HG03432 (cell line): ENCODE measurements around the gene USP20.

Experiments used
- ATAC-seq: cut with Tn5 transposase; IDR thresholded peaks from one replicate; pipeline ENCODE4 v1.9.1; 2021; ENCODE audit warnings: mild to moderate bottlenecking, moderate library complexity; ENCODE audit not compliant: unreplicated experiment

Gene USP20

GRCh38 chr9:129823542-129823934 is 11.7 kb upstream of the USP20 start:
- no peak for ATAC-seq

- peak; percentile 87 for ATAC-seq
Observed at GRCh38 chr9:129823935-129824601, 11.2 kb upstream of the USP20 start, which contains the start of gene TOR1A. Gene TOR1A (minus strand): TSS chr9:129824136. CDS start chr9:129824085, 51 bp downstream.

DNA sequence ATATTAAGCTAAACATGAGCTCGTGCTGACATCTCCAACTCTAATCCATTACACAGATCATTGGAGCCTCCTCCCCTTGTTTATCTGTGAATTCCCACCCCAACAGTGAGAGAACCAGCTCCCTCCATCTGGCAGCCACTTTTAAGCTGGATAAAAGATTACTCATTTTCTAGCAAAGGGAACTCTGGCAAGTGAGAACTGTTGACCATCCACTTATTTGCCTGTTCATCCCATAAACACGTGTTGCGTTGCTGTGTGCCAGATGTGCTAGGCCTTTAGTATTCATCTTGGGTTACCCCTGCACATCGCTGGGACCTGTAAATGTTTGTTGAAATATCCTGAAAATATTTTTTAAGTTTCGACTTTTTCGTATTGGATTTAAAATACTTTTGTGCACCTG is 8.9 kb upstream of the USP20 start:
- no peak for ATAC-seq

- no peak for ATAC-seq
Observed at GRCh38 chr9:129826759-129827158, 8.5 kb upstream of the USP20 start.

GRCh38 chr9:129828051-129828450 is 7.2 kb upstream of the USP20 start:
- ATAC-seq, result no peak

DNA sequence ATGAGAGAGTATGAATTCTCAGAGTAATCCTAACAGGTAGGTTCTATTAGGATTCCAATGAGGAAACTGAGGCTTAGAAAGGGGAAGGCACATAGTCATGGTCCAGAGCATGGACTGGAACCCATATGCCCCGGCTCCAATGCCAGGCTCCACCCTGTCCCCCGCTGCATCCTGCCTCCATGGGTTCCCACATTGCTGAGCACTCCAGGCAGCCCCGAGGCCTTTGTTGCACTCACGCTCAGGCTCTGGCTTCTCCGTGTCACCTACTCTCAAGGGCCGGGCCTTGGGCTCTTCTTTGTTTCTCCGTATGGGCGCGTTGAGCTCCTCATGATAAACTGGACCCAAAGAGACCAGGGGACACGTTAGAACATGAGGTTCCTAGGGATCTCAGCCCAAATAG is 6.3 kb upstream of the USP20 start:
- ATAC-seq, result no peak

DNA sequence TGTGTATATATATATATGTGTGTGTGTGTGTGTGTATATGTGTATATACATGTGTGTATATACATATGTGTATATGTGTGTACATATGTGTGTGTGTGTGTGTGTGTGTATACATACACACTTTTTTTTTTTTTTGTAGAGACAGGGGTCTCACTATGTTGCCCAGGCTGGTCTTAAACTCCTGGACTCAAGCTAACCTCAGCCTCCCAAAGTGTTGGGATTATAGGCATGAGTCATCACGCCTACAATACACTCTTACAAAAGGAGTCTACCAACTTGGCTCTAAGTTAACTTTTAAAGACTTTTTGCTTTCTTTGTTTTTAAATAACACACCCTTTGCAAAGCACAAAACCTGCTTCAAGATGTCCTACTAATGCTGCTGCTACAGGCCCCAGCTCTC is 2.3 kb upstream of the USP20 start:
- ATAC-seq, result no peak

DNA sequence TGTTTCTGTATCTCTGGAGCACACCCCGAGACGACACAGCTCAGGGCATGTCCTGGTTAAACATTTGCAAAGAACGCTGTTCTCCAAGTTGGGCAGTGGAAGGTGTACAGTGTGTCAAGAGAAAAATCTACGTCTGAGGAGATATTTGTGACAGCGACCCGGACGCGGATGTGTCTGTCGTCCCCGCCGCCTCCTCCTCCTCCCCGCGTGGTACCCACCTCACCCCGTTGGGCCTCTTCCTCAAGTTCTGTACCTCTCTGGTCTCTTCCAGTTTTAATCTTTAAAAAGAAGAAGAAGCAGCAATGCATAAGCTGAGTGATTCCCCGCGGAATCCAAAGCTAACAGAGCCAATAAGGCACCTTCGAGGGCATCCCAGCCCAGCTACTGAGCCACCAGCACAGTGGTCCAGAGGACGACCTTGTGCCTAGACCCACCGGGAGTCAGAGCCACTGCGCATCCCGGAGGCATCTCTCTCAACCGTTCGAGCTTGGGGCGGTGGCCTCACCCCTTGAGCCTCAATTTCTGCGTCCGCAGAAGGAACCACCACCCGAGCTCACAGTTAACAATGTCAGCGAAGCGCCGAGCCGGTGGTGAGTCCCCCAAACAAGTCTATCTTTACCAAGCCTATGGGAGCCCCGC is 650 bp upstream of the USP20 start:
- peak; percentile 31 for ATAC-seq

DNA sequence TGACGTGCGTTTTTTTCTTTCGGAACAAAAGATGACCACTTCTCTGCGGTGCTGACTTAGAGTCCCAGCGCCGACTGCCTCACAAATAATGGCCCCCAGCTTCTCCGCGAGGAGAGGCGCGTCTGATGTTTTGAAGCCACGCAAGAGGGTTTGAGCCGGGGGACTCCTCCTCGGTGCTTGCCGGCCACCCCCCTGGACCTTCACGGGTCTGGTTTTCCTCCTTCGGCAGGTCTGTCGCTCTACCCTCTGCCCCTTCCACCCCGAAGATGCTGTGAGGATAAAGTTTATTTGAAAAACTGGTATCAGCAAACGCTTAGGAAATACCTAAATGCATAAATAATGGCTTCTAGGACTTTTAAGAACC is 584 bp downstream of the USP20 start:
- ATAC-seq, result no peak

GRCh38 chr9:129836311-129837007 is 1.2 kb downstream of the USP20 start:
- no peak for ATAC-seq

DNA sequence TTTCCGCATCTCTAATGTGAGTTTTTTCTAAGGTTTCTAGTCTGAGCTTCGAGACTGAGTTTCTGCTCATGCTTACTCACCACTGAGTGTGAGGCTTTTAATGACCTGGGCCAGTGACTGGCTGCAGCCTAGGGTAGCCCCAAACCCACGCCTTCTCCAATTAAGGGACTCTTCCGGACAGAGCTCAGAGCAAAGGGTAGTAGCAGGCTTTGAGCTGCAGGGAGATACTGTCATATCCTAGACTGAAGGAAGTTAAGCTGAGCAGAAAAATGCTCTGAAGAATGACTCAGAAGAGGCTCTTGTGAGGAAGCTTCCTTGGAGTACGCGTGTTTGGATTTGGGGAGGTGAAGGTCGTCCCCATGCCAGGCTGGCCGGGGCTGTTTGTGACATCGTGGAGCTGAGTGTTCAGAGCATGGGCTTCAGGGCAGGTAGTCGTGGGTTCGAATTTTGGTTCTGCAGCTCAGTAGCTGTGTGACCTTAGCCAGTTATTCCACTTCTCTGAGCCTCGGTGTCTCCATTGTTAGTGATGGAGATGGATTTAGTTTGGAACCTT is 3.5 kb downstream of the USP20 start:
- ATAC-seq, result no peak

GRCh38 chr9:129839324-129840023 is 4.2 kb downstream of the USP20 start:
- no peak for ATAC-seq

DNA sequence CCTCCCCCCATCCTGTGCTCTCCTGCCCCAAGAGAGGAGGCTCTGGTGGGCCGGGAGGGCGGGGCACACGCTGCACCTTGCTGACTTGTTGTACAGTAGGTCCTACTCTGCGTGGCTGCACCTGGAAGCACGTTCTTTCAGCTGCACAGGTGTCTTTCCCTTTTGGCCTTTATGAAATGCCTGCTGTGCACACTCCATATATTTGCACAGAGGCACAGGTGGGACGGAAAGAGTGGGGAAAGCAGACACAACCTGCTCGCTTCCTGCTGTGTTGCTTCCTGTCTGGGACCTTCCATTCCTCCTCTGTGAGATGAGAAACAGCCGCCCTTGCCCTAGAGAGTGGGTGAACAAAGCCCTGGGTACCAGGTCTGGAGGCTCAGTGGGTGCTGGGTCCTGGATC is 4.8 kb downstream of the USP20 start:
- ATAC-seq, result no peak

- ATAC-seq, result no peak
Observed at GRCh38 chr9:129841071-129841470, 5.8 kb downstream of the USP20 start.

DNA sequence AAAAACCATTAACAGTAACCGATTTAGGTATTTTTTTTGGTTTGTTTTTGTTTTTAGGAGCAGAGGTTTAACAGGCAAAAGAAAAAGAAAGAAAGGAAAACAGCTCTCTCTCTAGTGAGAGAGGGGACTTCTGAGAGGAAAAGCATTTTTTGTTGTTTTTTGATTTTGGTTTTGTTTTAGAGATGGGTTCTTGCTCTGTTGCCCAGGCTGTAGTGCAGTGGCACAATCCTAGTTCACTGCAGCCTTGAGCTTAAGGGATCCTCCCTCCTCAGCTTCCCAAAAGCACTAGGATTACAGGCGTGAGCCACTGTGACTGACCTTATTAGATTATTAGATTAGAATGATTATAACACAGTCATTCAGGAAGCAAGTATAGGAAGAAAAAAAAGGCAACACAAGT is 10.1 kb downstream of the USP20 start:
- ATAC-seq, result no peak

- ATAC-seq, result no peak
Observed at GRCh38 chr9:129848712-129849441, 13.6 kb downstream of the USP20 start.

DNA sequence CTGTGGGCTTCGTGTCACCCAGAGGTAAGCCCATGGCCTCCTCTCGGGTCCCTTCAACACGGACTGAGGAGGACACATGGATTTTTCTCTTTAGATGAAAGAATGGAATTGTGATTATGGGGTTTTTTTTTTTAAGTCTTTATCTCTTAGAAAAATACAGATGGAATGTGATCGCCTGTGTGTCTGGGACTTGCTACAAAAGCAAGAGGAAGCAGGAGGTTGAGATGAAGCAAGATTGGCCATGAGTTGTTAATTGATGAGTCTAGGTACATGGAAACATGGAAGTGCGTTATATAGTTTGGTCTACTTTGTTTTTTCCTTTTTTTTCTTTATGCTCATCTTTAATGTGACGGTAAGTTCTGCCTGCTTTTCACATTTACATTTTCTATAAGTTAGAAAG is 14.6 kb downstream of the USP20 start:
- no peak for ATAC-seq

- no peak for ATAC-seq
Observed at GRCh38 chr9:129850821-129851550, 15.7 kb downstream of the USP20 start.

- no peak for ATAC-seq
Observed at GRCh38 chr9:129851821-129852220, 16.6 kb downstream of the USP20 start.

DNA sequence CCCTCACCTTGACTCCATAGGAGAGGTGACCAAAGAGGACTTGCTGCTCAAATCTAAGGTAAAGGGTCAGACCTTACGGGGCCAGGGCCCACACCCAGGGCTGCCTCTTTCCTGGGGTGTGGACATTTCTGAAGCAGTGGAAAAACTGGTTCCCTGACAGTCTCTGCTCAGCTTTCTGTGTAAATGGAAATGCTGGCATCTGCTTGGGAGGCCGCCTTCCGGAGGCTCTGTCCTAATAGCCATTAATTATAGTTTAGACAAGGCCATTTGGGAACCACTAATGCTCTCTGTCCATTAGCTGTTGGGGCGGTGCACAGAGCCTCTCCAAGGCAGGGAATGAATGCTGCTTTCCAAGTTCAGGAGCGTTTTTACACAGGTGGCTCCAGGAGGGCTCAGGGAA is 17.3 kb downstream of the USP20 start:
- no peak for ATAC-seq
